ENCODE results near the gene IGSF8. TPM values are rescaled to one million over a fixed set of nuclear protein-coding genes. Genes with fewer than 3 reads are reported as not detected.
A peak's percentile ranks its signal among the peaks of the same experiment; 100 is the strongest.

The IGSF8 gene
- total and polyA plus RNA-seq, 2 of the 8 experiments (the other 6 are each of a cell fraction or from before 2014, with no cell fraction given) = 69.6 to 132 TPM

DNA sequence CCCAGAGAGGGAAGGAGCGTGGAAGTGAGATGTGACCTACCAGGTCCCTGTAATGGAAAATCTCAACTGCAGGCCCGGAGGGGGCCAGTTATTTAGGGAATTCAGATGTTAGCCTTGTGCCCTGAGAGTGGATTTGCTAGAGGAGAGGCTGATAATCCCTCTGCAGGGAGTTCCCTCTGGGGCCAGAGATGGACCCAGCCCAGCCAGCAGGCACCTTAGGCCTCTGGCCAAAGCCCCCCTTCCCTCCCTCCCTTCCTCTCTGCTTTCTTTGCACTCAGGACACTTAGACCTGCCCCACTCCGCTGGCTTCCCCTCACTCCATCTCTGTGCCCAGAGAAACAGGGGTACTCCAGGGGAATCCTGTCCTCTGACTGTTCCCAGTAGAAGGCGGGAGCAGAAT lies 15.7 kb upstream of the IGSF8 start:
- H3K4ac ChIP-seq (replicated peaks; ENCODE audit: insufficient read length, low read depth, low read length) = no peak overlapping the region
- H3K9ac ChIP-seq (replicated peaks in 1 of 4; ENCODE audit: extremely low read depth in 1 of 4, low read depth in 3 of 4, low read length in 3 of 4) = no peak overlapping the region
- H3K4me1 ChIP-seq (replicated peaks in 1 of 4; ENCODE audit: control insufficient read depth in 3 of 4, insufficient read depth in 4 of 4, low read length in 3 of 4) = peaks cover 15 to 59% (median 43%) of the 10 kb centered on the region in 4 experiments
- H3K18ac ChIP-seq (ENCODE audit: extremely low read depth, low read length) = peak overlapping the region; percentile 89
- peaks cover 0 to 8% of the 10 kb centered on the region in 2 experiments; a peak in 1 of 4 replicates for H3K79me2 ChIP-seq (ENCODE audit: control insufficient read depth in 1 of 2, insufficient read depth in 2 of 2, low read length in 2 of 2)
- H3K23ac ChIP-seq (ENCODE audit: insufficient read length) = no peak overlapping the region
- CTCF ChIA-PET (ENCODE audit: partially characterized antibody) = interaction anchor here (0.7 to 18.1 kb wide), 9 partner anchors 11 to 138 kb away, joined by 3 to 256 read pairs (median 9); no protein-coding TSS in a partner anchor
- H4K20me1 ChIP-seq (replicated peaks in 1 of 2; ENCODE audit: control insufficient read depth in 1 of 2, insufficient read depth in 2 of 2, low read length in 2 of 2) = no peaks in the 10 kb centered on the region
- H3K27me3 ChIP-seq (replicated peaks in 1 of 4; ENCODE audit: control insufficient read depth in 3 of 4, extremely low read depth in 1 of 4, insufficient read depth in 3 of 4, low read length in 3 of 4) = no peaks in the 10 kb centered on the region; a peak in 1 of 7 replicates
- peak overlapping the region; percentile 63; the same call in 1 of the 2 replicates for H2BK15ac ChIP-seq (ENCODE audit: low read length)
- no peak overlapping the region for H2AFZ ChIP-seq (ENCODE audit: low read length)
- H4K91ac ChIP-seq (replicated peaks; ENCODE audit: insufficient read length, low read length) = no peak overlapping the region
- no peak overlapping the region for H3K14ac ChIP-seq (ENCODE audit: insufficient read length)
- 0 out of 2 replicates have a peak overlapping the region, but pooled peaks have one; percentile 61 for H2AK5ac ChIP-seq (ENCODE audit: low read depth, low read length)
- no peak overlapping the region; the same call in 1 of the 2 replicates for H2BK5ac ChIP-seq (ENCODE audit: low read depth, low read length)
- H3K36me3 ChIP-seq (ENCODE audit: control insufficient read depth in 2 of 4, insufficient read depth in 4 of 4, low read length in 3 of 4) = peaks cover 0 to 3% (median 0%) of the 10 kb centered on the region in 4 experiments; a peak in 1 of 8 replicates
- H3K79me1 ChIP-seq (ENCODE audit: low read depth, low read length) = no peaks in the 10 kb centered on the region
- H3K27ac ChIP-seq (ENCODE audit: low read depth, low read length) = no peak overlapping the region
- no peak overlapping the region for H2BK120ac ChIP-seq (replicated peaks; ENCODE audit: low read depth, low read length)
- no peak overlapping the region for H3K56ac ChIP-seq (replicated peaks; ENCODE audit: insufficient read length, low read depth, low read length)
- POLR2A ChIA-PET (ENCODE audit: partially characterized antibody) = interaction anchor here (0.6 to 3.2 kb wide), 4 partner anchors 10 to 21 kb away, joined by 3 to 11 read pairs (median 6); no protein-coding TSS in a partner anchor
- DNase-seq (ENCODE audit: low read depth in 1 of 2, low spot score in 2 of 2) = no peak
- H4K8ac ChIP-seq (ENCODE audit: extremely low read depth, insufficient read depth, low read length) = no peak overlapping the region
- H2BK12ac ChIP-seq (ENCODE audit: low read depth, low read length) = peak overlapping the region; percentile 72; the same call in 1 of the 2 replicates
- FAIRE-seq = no peak
- no peaks in the 10 kb centered on the region for H3K9me3 ChIP-seq (ENCODE audit: insufficient read depth in 2 of 2, low read depth in 1 of 2, low read length in 1 of 2)
- H2BK20ac ChIP-seq (ENCODE audit: low read length) = peak overlapping the region; percentile 53
- H4K5ac ChIP-seq (ENCODE audit: insufficient read length, low read depth, low read length) = no peak overlapping the region
- no peak overlapping the region; a peak in 1 of 4 replicates for H3K4me2 ChIP-seq (ENCODE audit: insufficient read depth in 1 of 2, low read depth in 2 of 2, low read length in 2 of 2)
- peaks cover 8% of the 10 kb centered on the region for H3K23me2 ChIP-seq (ENCODE audit: low read depth, low read length)
- no peak overlapping the region for H3K4me3 ChIP-seq (ENCODE audit: extremely low read depth in 1 of 4, insufficient read depth in 2 of 4, low read depth in 3 of 4, low read length in 4 of 4)
- 60% methylated on average over 4 of the region's 4 CpGs; no CpG with 5 or more reads in 1 of the 2 experiments for WGBS, 2 experiments (ENCODE audit: extremely low coverage in 1 of 2, insufficient coverage in 1 of 2, insufficient read length in 1 of 2, insufficient replicate concordance in 2 of 2, low coverage in 1 of 2, low lambda C conversion rate in 2 of 2, missing lambda C conversion rate in 1 of 2)
- TF ChIP-seq SIX5 (IDR thresholded peaks at IDR 0.05; ENCODE audit: low read depth, low read length) (no peak), TBP (IDR thresholded peaks at IDR 0.05; ENCODE audit: low read depth, low read length) (no peak), SP1 (IDR thresholded peaks at IDR 0.05; ENCODE audit: low read depth, low read length) (no peak), SAP30 (IDR thresholded peaks at IDR 0.05; ENCODE audit: insufficient read depth, insufficient replicate concordance, low read length) (no peak), SIRT6 (IDR thresholded peaks at IDR 0.05; ENCODE audit: low read length) (no peak), RXRA (IDR thresholded peaks at IDR 0.05; ENCODE audit: insufficient read depth, low read depth, low read length) (no peak), NANOG (IDR thresholded peaks at IDR 0.05; ENCODE audit: insufficient read depth, low read depth, low read length, poor library complexity, severe bottlenecking) (no peak), RBBP5 (IDR thresholded peaks at IDR 0.05; ENCODE audit: borderline replicate concordance, low read depth, low read length) (no peak)
- TF ChIP-seq, protein P1, sequence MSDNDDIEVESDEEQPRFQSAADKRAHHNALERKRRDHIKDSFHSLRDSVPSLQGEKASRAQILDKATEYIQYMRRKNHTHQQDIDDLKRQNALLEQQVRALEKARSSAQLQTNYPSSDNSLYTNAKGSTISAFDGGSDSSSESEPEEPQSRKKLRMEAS (IDR thresholded peaks at IDR 0.05) = no peak

All from H1 (cell line).